Renal cortex interstitium (tissue), 15 donors: ENCODE results near the gene ASH1L. TPM values are rescaled to one million over a fixed set of nuclear protein-coding genes. Genes with fewer than 3 reads are reported as not detected.
A peak's percentile ranks its signal among the peaks of the same experiment; 100 is the strongest.
"Not testable (repeated sequence)": the region's sequence is repeated elsewhere in the genome, so short reads cannot be mapped to it uniquely, and the experiment has no call there.

ENCODE experiments used
- DNase-seq, 11 donors: peaks; one replicate each; pipeline ENCODE4 v3.0.0-alpha.2; 2013; ENCODE audit warnings: low read depth in 9 of 11, low spot score in 4 of 11; ENCODE audit errors: extremely low read depth in 1 of 11
- long read RNA-seq, 16 experiments: transcript quantifications; one replicate each; lab custom pipeline, GENCODE V29; 2026
- polyA plus RNA-seq, 3 donors: library from polyadenylated mRNA; unstranded; fragments of 120-200 nt; gene quantifications; one replicate each; pipeline ENCODE4 v1.2.1, GENCODE V29; 2013; ENCODE audit not compliant: insufficient read length in 3 of 3

The ASH1L gene, protein sequence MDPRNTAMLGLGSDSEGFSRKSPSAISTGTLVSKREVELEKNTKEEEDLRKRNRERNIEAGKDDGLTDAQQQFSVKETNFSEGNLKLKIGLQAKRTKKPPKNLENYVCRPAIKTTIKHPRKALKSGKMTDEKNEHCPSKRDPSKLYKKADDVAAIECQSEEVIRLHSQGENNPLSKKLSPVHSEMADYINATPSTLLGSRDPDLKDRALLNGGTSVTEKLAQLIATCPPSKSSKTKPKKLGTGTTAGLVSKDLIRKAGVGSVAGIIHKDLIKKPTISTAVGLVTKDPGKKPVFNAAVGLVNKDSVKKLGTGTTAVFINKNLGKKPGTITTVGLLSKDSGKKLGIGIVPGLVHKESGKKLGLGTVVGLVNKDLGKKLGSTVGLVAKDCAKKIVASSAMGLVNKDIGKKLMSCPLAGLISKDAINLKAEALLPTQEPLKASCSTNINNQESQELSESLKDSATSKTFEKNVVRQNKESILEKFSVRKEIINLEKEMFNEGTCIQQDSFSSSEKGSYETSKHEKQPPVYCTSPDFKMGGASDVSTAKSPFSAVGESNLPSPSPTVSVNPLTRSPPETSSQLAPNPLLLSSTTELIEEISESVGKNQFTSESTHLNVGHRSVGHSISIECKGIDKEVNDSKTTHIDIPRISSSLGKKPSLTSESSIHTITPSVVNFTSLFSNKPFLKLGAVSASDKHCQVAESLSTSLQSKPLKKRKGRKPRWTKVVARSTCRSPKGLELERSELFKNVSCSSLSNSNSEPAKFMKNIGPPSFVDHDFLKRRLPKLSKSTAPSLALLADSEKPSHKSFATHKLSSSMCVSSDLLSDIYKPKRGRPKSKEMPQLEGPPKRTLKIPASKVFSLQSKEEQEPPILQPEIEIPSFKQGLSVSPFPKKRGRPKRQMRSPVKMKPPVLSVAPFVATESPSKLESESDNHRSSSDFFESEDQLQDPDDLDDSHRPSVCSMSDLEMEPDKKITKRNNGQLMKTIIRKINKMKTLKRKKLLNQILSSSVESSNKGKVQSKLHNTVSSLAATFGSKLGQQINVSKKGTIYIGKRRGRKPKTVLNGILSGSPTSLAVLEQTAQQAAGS (N-terminal part only)
- polyA plus RNA-seq = 10 to 100 TPM; 40.4 to 46.4 (median 41.0) TPM
- long read RNA-seq, donor 1, partial matches to known transcripts = 0 of 1 reads
- long read RNA-seq, donor 1, other reads (novel, unspliced or antisense) = 0 of 1 reads
- long read RNA-seq, donor 2, partial matches to known transcripts = 30 of 30 reads
- long read RNA-seq, donor 2, other reads (novel, unspliced or antisense) = 0 of 30 reads
- long read RNA-seq, donor 3, partial matches to known transcripts = 9 of 9 reads
- long read RNA-seq, donor 3, other reads (novel, unspliced or antisense) = 0 of 9 reads
- long read RNA-seq, donor 4, partial matches to known transcripts = 10 of 10 reads
- long read RNA-seq, donor 4, other reads (novel, unspliced or antisense) = 0 of 10 reads
- long read RNA-seq, donor 5 = 0 reads
- long read RNA-seq, donor 6, partial matches to known transcripts = 0 of 1 reads
- long read RNA-seq, donor 6, other reads (novel, unspliced or antisense) = 0 of 1 reads
- long read RNA-seq, donor 7, partial matches to known transcripts = 7 of 7 reads
- long read RNA-seq, donor 7, other reads (novel, unspliced or antisense) = 0 of 7 reads
- long read RNA-seq, donor 8, partial matches to known transcripts = 14 of 14 reads
- long read RNA-seq, donor 8, other reads (novel, unspliced or antisense) = 0 of 14 reads
- long read RNA-seq, donor 9 = 0 reads
- long read RNA-seq, donor 10 = 0 reads
- long read RNA-seq, donor 11 = 0 reads
- long read RNA-seq, donor 12 = 0 reads
- long read RNA-seq, donor 13, partial matches to known transcripts = 12 of 12 reads
- long read RNA-seq, donor 13, other reads (novel, unspliced or antisense) = 0 of 12 reads
- long read RNA-seq, donor 14 = 0 reads
- long read RNA-seq, donor 15 = 0 reads
- long read RNA-seq, donor 16, partial matches to known transcripts = 12 of 24 reads
- long read RNA-seq, donor 16, other reads (novel, unspliced or antisense) = 9 of 24 reads

DNA sequence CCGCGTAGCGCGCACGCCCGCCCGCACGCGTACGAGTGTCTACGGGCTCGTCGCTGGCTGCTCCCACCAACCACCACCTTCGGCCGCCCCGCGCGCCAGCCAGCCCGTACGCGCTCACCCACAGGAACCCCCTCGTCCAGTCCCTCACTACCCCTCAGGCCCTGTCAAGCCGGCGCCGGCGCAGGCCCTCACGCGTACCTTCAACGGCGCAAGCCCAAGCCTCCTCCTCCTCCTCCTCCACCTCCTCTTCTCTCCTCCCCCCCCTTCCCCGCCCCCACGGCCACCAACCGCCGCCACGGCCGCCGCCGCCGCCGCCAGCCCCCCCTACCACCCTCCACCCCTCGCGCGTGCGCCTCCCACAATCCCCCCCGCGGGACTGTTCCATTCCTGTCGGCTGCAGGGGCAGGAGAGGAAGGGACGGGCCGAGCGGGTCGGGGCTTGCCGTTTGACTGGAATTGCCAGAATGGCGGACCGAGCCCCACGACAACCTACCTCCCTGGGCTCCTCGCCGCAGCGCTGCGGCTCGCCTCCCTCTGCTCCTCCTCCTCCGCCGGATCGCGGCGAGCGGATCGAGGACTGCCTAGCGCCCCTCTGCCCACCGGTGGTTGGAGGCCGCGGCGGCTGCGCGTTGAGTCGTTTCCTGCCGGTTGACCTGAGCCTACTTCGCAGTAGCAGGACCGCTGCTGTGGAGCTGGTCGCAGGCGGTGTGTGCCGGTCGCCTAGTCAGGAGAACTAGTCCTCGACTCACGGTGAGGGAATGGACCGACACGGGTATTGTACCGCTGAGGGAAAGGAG lies at the start of gene ASH1L:
TSS of gene ASH1L (minus strand) at position 223 of the 796 bp plus-strand sequence. CDS start 41,284 bp downstream, outside the sequence.
- peak; percentile 84 to 95 (median 92) for DNase-seq

- not testable (repeated sequence) for DNase-seq
Measured at GRCh38 chr1:155610257-155610647, 47.6 kb upstream of the ASH1L start.

GRCh38 chr1:155609515-155610256 lies 47.1 kb upstream of the ASH1L start, which contains the start of gene MSTO1:
TSS of gene MSTO1 (plus strand) at chr1:155610218. CDS start at chr1:155610249, 31 bp downstream.
- DNase-seq = peak; percentile 79 to 96 (median 90)

DNA sequence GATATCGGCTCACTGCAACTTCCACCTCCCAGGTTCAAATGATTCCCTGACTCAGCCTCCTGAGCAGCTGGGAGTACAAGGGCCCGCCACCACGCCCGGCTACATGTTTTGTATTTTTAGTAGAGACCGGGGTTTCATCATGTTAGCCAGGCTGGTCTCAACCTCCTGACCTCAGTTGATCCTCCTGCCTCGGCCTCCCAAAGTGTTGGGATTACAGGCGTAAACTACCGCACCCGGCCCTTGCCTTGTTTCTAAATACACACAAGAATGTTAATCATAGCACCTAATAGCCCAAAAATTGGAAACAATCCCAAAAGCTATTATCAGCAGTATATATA lies 46.3 kb upstream of the ASH1L start:
- DNase-seq = no peak

- no peak for DNase-seq
Measured at GRCh38 chr1:155607708-155608107, 45.1 kb upstream of the ASH1L start.

DNA sequence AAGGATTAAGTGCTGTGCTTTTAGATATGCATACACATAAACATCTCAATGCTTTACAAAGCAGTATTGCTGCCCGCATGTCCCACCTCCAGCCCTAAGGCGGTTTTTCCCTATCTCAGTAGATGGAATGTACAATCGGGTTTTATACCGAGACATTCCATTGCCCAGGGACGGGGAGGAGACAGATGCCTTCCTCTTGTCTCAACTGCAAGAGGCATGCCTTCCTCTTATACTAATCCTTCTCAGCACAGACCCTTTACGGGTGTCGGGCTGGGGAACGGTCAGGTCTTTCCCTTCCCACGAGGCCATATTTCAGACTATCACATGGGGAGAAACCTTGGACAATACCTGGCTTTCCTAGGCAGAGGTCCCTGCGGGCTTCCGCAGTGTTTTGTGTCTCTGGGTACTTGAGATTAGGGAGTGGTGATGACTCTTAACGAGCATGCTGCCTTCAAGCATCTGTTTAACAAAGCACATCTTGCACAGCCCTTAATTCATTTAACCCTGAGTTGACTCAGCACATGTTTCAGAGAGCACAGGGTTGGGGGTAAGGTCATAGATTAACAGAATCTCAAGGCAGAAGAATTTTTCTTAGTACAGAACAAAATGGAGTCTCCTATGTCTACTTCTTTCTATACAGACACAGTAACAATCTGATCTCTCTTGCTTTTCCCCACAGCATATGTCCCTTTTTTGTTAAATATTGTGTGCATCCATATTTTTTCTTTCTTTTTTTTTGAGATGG lies 37.4 kb upstream of the ASH1L start:
- DNase-seq = not testable (repeated sequence)

DNA sequence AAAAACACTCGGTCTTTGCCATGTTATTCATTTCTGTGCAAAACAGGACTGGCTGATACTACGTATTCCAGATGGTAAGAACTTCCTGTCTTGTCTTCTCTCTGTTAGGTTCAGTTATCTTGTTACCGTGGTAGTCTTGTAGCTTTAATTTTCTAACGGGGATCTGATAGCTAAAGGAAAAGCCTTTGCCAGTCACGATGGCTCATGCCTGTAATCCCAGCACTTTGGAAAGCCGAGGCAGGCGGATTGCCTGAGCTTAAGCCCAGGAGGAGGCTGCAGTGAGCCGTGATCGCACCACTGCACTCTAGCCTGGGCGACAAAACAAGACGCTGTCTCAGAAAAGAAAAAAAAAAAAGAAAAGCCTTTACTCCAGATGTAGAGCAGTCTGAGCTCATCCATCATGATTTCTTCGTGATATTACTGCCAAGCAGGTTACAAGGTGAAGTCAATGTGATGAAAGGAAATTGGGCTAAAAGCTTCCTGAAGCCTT lies 36.3 kb upstream of the ASH1L start:
- peak in 4 of 11 donors; percentile 7 to 20 (median 10) for DNase-seq

- DNase-seq = no peak
Measured at GRCh38 chr1:155596864-155597263, 34.3 kb upstream of the ASH1L start.

GRCh38 chr1:155595877-155596474 lies 33.4 kb upstream of the ASH1L start:
- not testable (repeated sequence) for DNase-seq

- peak in 8 of 11 donors; percentile 14 to 58 (median 42) for DNase-seq
Measured at GRCh38 chr1:155591770-155592169, 29.2 kb upstream of the ASH1L start.

DNA sequence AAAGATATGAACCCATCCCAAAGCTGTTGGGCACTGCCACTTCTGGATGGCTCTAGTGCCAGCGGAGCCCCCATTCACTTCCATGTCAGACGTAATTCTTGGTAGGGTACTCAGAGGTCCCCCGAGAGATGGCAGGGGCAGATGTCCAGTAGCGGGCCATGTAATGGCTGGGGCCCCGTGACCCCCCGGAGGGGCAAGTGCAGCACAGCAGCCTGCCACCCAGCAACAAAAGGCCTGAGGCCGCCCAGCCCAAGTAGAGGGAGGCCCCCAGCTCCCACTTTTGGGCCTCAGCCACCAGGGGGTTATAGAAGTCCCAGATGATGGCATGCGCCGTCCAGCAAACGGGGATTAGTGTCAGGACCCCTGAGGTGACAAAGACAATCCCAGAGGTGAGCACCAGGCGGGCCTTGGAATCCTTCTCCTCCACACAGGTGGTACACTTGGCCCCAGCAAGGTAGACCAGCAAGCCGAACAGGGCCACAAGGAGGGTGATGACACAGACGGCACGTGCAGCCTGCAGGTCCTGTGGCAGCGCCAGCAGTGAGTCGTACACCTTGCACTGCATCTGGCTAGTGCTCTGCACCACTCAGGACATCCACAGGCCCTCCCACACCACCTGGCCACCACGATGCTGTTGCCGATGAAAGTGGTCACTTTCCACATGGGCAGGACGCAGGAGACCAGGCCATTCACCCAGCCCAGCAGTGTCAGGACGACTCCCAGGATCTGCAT lies 28.1 kb upstream of the ASH1L start:
- not testable (repeated sequence) for DNase-seq

DNA sequence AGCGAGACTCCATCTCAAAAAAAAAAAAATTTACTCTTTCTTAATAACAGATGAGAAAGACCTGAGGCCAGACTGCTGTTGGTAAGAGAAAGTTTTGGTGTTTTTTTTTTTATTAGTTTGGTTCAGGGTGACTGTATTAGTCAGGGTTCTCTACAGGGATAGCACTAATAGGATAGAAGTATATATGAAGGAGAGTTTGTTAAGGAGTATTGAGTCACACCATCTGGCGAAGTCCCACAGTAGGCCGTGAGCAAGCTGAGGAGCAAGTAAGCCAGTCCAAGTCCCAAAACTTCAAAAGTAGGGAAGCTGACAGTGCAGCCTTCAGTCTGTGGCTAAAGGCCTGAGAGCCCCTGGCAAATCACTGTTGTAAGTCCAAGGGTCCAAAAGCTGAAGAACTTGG lies 26.7 kb upstream of the ASH1L start:
- not testable (repeated sequence) for DNase-seq

DNA sequence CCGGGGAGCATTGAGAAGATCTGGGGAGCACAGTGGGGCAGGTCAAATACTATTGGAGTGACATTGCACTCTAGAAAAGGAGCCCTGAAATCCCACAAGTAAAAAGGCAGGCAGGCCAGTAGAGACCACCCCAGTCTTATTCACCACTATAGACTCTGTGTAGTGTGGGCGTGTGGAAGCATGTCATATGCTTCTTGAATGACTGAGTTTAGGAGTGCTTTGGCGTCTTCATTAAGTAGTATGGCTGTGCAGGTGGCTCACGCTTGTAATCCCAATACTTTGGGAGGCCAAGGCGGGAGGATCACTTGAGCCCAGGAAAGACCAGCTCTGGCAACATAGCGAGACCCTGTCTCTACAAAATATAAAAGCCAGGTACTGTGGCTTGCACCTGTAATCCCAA lies 21.2 kb upstream of the ASH1L start:
- not testable (repeated sequence) for DNase-seq

GRCh38 chr1:155575608-155576007 lies 13.0 kb upstream of the ASH1L start:
- DNase-seq = not testable (repeated sequence)
